SU-DHL-6 (cell line): ENCODE results near the gene CHSY1.

Experiments
- H2AFZ ChIP-seq: fragments of 200-600 bp; sonication (generic); 2 replicates; pipeline ENCODE4 v1.6.1; 2014; ENCODE audit warnings: low read depth, mild to moderate bottlenecking, moderate library complexity, mixed read lengths, antibody characterized with exemption, low read length; ENCODE audit not compliant: severe bottlenecking
- H3F3A ChIP-seq: fragments of 200-600 bp; shearing (Covaris generic); 2 replicates; pipeline ENCODE4 v1.6.0; 2016; ENCODE audit warnings: antibody characterized with exemption, mild to moderate bottlenecking; ENCODE audit not compliant: insufficient read depth
- H3K27ac ChIP-seq: fragments of 200-600 bp; sonication (generic); 2 replicates; pipeline ENCODE4 v1.5.1; 2016; ENCODE audit warnings: low read depth, mild to moderate bottlenecking, low read length, moderate library complexity, mixed read lengths
- H3K27me3 ChIP-seq: fragments of 200-600 bp; sonication (generic), shearing (Covaris generic); 2 replicates; pipeline ENCODE4 v1.6.0; 2014; ENCODE audit warnings: mild to moderate bottlenecking, low read length
- H3K36me3 ChIP-seq: fragments of 200-600 bp; sonication (generic); 2 replicates; pipeline ENCODE4 v1.6.1; 2014; ENCODE audit warnings: mild to moderate bottlenecking, low read length, mixed read lengths
- H3K4me2 ChIP-seq: fragments of 300-600, 200-600 bp; shearing (Covaris generic), sonication (generic); 2 replicates; pipeline ENCODE4 v1.6.0; 2014; ENCODE audit warnings: low read length, low read depth, mild to moderate bottlenecking; ENCODE audit not compliant: poor library complexity, severe bottlenecking
- H3K4me3 ChIP-seq: fragments of 200-600 bp; sonication (generic); 2 replicates; pipeline ENCODE4 v1.5.1; 2014; ENCODE audit warnings: antibody characterized with exemption, low read length, mild to moderate bottlenecking, mixed read lengths; ENCODE audit not compliant: insufficient read depth, poor library complexity, severe bottlenecking
- H3K79me2 ChIP-seq: fragments of 200-600 bp; sonication (generic); 2 replicates; pipeline ENCODE4 v1.6.1; 2014; ENCODE audit warnings: mild to moderate bottlenecking, low read length, moderate library complexity; ENCODE audit not compliant: insufficient read depth
- H3K9ac ChIP-seq: fragments of 200-600 bp; sonication (generic); 2 replicates; pipeline ENCODE4 v1.7.0; 2014; ENCODE audit warnings: mild to moderate bottlenecking, low read length
- H3K9me2 ChIP-seq: fragments of 200-600 bp; sonication (generic); replicated peaks from 2 replicates; pipeline ENCODE4 v1.6.1; 2014; ENCODE audit warnings: low read length; ENCODE audit not compliant: insufficient read depth
- H3K9me3 ChIP-seq: fragments of 200-600 bp; sonication (generic); 2 replicates; pipeline ENCODE4 v1.6.1; 2014; ENCODE audit warnings: low read length, mixed read lengths; ENCODE audit not compliant: insufficient read depth
- H4K20me1 ChIP-seq: fragments of 200-600 bp; sonication (generic); 2 replicates; pipeline ENCODE4 v1.6.1; 2014; ENCODE audit warnings: low read depth, mild to moderate bottlenecking, antibody characterized with exemption, low read length, moderate library complexity, mixed read lengths
- EZH2phosphoT487 ChIP-seq: fragments of 200-600 bp; sonication (generic), shearing (Covaris generic); conservative IDR thresholded peaks from 2 replicates; pipeline ENCODE4 v1.6.1; 2018; ENCODE audit warnings: mild to moderate bottlenecking, antibody characterized with exemption, low read length, moderate library complexity, mixed read lengths
- TF ChIP-seq, protein P1 (sequence below): fragments of 200-600 bp; sonication (generic); IDR thresholded peaks from one replicate; pipeline ENCODE4 v1.5.1; 2017; ENCODE audit warnings: antibody characterized with exemption, mild to moderate bottlenecking, low read length, moderate library complexity; ENCODE audit not compliant: insufficient read depth, poor library complexity, severe bottlenecking

CHSY1 gene

DNA sequence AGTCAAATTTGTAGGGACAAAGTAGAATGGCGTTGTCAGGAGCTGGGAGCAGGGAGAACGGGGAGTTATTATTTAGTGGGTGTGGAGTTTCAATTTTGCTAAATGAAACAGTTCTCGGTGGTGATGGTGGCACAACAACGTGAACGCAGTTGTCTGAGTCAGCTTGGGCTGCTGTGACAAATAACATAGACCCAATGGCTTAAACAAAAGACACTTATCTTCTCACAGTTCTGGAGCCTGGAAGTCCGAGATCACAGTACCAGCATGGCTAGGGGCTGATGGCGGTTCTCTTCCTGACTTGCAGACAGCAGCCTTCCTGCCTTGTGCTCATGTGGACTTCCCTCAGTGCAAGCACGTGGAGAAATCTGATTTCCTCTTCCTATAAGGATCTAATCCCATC lies 90.2 kb downstream of the CHSY1 start:
- Histone ChIP-seq H3K27me3 (no peaks in the 10 kb centered on the region), H3K4me2 (no peak overlapping the region), H2AFZ (no peak overlapping the region), H3K36me3 (peaks cover 6% of the 10 kb centered on the region; the same call in 1 of the 2 replicates), H3K9ac (no peak overlapping the region), H3K27ac (no peak overlapping the region), H3K4me3 (no peak overlapping the region), H3F3A (0 out of 2 replicates have a peak, but pooled peaks cover 3% of the 10 kb centered on the region), H3K9me3 (peaks cover 15% of the 10 kb centered on the region), H4K20me1 (no peaks in the 10 kb centered on the region), H3K79me2 (no peaks in the 10 kb centered on the region), H3K9me2 (no peaks in the 10 kb centered on the region)
- TF ChIP-seq EZH2phosphoT487 = no peak
- TF ChIP-seq, protein P1, sequence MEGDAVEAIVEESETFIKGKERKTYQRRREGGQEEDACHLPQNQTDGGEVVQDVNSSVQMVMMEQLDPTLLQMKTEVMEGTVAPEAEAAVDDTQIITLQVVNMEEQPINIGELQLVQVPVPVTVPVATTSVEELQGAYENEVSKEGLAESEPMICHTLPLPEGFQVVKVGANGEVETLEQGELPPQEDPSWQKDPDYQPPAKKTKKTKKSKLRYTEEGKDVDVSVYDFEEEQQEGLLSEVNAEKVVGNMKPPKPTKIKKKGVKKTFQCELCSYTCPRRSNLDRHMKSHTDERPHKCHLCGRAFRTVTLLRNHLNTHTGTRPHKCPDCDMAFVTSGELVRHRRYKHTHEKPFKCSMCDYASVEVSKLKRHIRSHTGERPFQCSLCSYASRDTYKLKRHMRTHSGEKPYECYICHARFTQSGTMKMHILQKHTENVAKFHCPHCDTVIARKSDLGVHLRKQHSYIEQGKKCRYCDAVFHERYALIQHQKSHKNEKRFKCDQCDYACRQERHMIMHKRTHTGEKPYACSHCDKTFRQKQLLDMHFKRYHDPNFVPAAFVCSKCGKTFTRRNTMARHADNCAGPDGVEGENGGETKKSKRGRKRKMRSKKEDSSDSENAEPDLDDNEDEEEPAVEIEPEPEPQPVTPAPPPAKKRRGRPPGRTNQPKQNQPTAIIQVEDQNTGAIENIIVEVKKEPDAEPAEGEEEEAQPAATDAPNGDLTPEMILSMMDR = no peak

DNA sequence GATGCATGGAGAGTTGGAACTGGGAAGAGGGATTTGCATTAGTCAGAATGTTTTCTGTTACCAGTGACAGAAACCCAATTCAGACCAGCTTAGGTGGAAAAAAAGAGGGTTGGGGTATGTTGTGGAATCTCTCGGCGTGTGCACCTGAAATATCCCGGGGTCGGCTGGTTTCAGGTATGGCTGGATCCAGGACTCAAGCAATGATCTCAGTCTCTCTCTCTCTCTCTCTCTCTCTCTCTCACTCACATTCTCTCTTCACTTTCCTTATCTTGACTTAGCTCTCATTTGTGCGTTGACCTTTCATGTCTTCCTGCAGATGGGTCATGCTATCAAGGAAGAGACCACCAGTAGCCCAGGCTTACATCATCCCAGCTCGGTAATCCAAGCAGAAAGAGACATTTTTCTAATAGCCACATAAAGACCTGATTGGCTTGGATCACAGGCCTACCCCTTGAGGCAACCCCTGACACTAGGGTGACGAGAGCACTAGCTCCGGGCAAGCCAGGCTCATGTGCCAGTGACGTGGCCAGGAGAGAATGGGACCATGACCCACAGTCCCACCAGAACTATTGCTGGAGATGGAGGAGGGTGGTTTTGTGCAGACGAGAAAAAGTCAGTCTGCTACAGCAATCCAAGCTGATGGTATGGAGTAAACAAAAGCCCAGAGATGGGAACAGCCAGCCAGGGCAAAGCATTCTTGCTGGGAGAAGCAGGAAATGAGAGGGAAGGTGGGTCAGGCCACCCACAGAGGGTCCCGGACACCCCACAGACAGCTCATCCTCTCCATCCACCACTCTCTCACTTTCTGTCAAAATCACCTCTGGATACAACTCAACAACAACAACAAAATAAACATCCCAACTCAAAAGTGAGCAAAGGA lies 91.7 kb downstream of the CHSY1 start:
- H3K9me3 ChIP-seq = no peaks in the 10 kb centered on the region
- H3K9me2 ChIP-seq = no peaks in the 10 kb centered on the region
- H3K79me2 ChIP-seq = no peaks in the 10 kb centered on the region
- H2AFZ ChIP-seq = no peak overlapping the region
- H3K27ac ChIP-seq = no peak overlapping the region
- no peak overlapping the region for H3K4me2 ChIP-seq
- TF ChIP-seq, protein P1 = no peak
- TF ChIP-seq EZH2phosphoT487 = no peak
- H3K4me3 ChIP-seq = no peak overlapping the region
- H3K36me3 ChIP-seq = no peaks in the 10 kb centered on the region
- no peak overlapping the region for H3K9ac ChIP-seq
- 0 out of 2 replicates have a peak, but pooled peaks cover 5% of the 10 kb centered on the region for H3F3A ChIP-seq
- no peaks in the 10 kb centered on the region for H3K27me3 ChIP-seq
- no peaks in the 10 kb centered on the region for H4K20me1 ChIP-seq

DNA sequence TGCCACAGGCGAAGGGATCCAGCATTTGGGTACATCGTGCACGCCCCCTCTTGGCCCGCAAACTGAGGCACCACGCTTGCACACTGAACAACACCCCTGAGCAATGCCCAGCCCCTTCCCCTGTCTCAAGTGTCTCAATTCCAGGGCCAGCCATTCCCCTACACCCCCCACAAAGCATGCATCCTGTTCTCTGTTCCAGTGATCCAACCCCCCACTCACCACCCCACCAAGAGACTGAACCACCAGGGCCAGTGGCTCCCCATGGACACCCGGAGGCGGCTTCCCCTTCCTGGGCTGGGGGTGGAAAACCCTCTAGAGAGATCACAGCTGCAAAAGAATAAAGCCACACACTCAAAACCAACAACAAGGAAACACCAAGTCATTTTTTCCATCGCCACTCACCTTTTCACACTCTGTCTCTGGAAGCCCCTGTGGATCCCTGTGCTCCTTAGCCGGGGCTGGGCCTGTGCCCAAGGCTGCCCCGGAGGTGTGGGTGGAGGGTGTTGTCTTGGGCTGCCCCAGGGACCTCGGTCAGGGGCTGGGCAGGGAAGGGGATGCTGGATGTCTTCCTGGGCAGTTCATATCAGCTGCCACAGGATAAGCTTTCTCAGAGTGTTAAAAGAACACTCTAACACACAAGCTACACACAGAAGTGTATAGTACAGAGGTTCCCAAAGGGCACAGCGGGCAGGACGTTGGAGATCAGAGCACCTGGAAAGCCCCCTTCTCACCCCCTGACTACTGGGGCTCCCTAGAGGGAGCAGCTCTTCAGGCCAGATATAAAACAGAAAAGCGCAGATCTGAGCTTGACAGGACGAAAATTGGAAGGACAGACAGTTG lies 92.5 kb downstream of the CHSY1 start:
- Histone ChIP-seq H3K9me2 (no peaks in the 10 kb centered on the region), H3K27me3 (no peaks in the 10 kb centered on the region), H3K79me2 (no peaks in the 10 kb centered on the region), H3K4me2 (no peak overlapping the region), H2AFZ (no peak overlapping the region), H3F3A (0 out of 2 replicates have a peak, but pooled peaks cover 5% of the 10 kb centered on the region), H3K9ac (no peak overlapping the region), H3K9me3 (no peaks in the 10 kb centered on the region), H3K27ac (no peak overlapping the region), H4K20me1 (no peaks in the 10 kb centered on the region), H3K4me3 (no peak overlapping the region), H3K36me3 (no peaks in the 10 kb centered on the region)
- TF ChIP-seq, protein P1 = no peak
- TF ChIP-seq EZH2phosphoT487 = no peak
